GM20431 (cell line): ENCODE measurements around the gene PRICKLE1.

Source experiments
- in situ Hi-C: fragments of 300-500 bp; cut with MseI, MboI; formaldehyde crosslinking; loops from one replicate; pipeline ENCODE4 v1.15.0; 2020; ENCODE audit warnings: low sequenced_read_pairs; ENCODE audit not compliant: unreplicated experiment

The PRICKLE1 gene

DNA sequence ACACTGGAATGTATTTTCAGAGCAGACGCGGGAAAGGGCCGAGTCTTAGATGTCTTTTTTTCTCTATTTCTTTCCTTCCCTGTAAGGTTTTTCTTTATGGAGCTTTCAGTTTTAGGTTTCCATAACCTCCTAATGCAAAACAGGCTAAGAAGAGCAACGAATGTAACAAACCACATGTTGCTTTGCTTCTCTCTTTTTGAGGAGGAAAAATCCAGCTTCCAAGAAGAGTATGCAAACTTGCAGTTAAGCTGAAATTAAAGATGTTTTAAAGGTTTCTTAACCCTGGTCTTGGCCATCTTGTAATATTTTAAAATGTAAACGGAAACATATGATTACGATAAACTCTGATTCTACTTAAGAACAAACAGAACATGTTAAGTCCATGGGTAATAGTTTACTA lies 86.9 kb downstream of the PRICKLE1 start:
- in situ Hi-C loops, result no loop called here

DNA sequence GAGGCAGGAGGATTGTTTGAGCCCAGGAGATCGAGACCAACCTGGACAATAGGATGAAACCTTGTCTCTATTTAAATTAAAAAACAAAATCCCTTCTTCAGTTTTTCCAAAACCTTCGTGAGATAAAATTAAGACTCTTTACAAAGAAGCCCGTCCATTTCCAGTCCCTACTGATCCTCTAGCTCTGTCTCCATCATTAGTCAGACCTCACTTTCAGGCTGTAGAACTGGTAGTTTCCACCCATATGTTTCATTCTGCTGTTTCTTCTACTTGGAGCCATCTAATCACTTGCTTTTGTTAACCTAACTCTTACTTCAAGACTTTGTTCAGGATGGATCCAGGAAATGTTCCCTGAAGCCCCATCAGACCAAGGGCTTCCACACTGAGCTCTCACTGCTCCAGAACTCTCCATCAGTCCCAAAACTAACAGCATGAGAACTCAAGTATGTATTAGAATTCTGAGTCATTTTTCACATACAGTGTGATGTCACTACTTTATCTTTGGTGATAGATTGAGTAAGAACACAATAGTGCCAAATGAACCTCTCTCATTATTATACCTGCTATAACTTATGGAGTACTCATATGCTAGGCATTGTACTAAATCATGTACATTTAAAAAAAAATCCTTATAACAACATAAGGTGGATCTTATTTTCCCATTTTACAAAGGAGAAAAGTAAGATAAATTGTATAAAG lies 90.8 kb downstream of the PRICKLE1 start:
- in situ Hi-C loops, result no loop called here

DNA sequence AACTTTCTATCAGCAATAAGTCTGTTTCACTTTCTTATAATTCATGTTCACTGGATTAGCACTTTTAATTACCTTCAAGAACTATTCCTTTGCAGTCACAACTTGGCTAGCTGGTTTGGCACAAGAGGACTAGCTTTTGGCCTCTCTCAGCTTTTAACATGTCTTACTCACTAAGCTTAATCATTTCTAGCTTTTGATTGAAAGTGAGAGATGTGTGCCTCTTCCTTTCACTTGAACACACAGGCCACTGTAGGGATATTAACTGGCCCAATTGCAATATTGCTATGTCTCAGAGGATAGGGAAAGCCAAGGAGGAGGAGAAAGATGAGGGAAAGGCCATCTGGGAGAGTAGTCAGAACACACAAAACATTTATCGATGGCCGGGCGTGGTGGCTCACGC lies 92.7 kb downstream of the PRICKLE1 start:
- in situ Hi-C loops, result no loop called here

DNA sequence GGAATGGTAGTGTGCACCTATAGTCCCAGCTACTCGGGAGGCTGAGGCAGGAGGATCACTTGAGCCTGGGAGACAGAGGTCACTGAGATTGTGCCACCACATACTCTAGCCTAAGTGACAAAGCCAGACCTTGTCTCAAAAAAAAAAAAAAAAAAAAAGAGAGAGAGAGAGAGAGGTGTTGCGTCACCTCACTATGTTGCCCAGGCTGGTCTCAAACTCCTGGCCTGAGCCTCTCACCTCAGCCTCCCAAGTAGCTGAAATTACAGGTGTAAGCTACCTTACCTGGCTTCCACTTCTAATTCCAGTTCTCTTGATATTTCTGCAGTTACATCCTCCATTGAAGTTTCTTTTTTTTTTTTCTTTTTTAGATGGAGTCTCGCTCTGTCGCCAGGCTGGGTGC lies 94.3 kb downstream of the PRICKLE1 start:
- in situ Hi-C loops, result no loop called here

DNA sequence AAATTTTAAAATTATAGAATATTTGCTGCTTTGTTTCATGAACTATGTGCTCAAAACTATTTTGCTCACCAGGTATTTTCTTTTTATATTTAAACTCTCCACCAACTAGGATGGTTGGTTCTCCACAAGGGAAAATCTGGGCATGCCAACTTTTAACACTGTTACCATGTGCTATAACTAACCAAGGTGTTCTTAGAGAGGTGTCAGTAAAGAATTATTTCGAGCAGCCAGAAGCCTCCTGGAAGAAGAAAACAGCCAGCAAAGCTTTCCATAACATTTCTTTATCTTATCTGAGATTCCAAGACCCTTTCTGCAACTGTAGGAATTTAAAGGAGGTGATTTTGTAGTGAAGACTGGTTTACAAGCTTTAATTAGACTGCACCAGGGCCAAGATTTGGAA lies 97.3 kb downstream of the PRICKLE1 start:
- in situ Hi-C loops, result no loop called here

DNA sequence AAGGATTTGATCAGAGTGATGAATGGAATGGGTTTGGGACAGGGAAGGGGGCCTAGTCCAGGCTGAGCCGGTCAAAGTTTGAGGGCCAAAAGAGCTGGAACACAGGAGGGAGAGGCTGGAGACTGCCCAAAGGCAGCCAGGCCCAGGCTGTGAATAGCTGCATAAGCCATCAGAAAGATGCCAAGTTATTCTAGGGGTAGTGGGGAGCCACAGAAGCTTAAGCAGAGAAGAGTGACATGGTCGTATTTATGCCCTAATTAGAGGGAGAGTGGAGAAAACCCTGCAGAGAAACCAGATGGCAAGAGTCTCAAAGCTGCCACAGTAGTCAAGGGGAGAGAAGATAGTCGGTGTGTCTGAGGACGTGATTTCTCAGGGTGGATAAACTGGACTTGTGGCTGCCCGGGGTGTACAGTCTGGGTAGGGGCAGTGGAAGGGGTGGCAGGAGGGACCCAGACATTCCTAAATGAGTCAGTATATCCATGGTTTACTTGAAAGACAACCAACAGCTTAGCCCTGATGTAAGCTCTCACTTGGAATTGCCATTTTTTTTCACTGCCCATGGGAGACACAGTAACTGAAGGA lies 99.2 kb downstream of the PRICKLE1 start:
- in situ Hi-C loops, result no loop called here

DNA sequence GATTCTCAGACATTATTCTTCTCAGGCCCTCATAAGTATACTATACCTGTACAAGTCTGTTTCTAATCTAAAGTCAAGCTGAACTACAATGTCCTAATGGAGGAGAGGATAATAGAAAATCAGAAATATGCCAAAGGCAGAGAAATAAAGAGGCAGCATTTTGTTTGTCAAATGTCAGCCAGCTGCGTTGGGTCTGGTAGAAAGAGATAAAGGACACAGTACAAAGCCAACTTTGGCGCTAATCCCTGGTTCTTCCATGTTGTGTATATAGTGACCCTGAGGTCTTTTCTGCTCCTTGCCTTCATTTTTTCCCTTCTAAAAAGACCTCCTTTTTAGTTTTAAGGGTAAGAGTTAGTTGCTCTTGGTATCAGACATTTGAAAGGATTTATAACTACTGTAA lies 103.1 kb downstream of the PRICKLE1 start:
- in situ Hi-C loops, result loop anchor here (10.0 kb wide), 1 partner anchor 78 kb away; no protein-coding TSS in a partner anchor

DNA sequence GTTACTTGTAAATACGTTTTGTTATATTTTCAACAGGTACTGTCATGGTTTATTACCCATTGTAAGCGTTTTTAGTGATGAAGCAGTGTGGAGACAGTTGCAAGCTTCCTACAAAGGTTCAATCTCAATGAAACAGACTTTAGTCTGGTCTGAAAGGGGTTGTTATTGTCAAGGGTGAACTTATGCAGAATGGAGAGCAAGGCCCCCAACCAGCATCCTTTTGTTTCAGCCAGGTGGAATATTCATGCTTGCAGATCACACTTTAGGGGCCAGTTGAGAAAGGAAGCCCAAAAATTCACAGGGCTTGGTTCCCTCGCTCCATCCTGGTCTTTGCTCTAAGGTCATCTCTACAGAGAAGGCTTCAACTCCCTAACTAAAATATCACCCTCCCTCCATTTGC lies 103.7 kb downstream of the PRICKLE1 start:
- in situ Hi-C loops, result loop anchor here (10.0 kb wide), 1 partner anchor 79 kb away; no protein-coding TSS in a partner anchor

DNA sequence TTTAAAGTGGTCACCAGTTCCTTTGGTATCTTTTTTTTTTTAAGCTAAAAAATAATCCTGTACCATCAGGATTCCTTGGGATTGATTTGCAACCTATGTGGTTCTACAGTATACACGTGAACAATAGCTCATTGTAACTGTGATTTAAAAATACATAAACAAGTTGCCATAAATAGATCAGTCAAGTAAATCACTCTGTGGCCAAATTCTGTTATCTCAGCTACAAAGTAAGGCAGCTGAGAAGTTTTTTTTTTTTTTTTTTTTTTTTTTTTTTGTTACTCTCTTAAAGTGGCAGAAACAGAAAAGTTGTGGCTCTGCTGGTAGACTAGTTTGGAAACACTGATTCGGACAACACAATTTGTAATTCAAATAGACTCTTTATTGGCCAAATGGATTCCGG lies 104.5 kb downstream of the PRICKLE1 start:
- in situ Hi-C loops, result loop anchor here (10.0 kb wide), 1 partner anchor 80 kb away; no protein-coding TSS in a partner anchor

DNA sequence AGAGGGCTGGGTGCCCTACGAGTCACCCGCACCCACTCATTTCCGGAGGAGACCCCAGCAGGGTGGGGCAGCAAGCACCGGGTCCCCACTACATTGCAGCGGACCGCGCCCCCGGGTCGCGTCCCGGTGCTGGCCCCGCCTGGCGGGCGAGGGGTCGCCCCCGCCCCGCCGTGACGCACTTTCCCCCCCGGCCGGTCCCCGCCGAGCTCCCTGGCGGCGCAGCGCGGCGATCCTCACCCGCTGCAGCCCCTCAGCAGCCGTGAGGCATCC lies 106.1 kb downstream of the PRICKLE1 start:
- in situ Hi-C loops, result loop anchor here (10.0 kb wide), 1 partner anchor 81 kb away; no protein-coding TSS in a partner anchor

DNA sequence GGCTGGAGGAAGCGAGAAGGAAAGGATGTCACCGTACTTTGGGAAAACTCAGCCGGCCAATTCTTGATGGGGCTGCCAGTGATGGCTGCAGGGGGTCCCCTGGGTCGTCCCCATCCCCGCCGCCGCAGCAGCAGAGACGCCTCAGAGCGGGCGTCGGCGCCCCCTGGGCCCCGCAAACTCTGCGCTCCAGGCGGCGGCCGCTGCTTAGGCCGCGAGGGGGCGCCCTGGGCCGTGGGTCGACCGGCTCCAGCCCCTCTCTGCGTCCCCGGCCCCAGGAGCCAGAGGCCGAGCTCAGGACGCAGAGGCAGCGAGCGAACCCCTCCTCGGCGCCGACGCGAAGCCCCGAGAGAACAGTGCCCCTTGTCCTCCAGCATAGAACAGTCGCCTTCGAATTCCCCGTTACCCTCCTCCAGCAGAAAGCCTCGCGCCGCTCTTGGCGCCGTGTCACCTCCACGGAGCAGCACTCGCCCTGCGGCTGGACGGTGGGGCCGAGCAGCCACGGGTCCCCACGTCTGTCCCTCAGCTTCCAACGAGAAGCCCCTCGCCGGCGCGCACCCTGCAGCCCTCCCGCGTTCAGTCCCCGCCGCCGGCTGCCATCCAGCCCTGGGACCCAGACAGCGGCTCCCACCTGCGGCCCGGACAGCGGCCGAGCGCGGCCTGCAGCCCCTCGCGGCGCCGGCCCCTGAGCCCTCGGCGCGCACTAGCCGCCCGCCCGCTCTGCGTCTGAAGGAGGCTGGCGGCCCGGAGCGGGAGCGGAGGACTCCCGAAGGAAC lies 106.6 kb downstream of the PRICKLE1 start:
- in situ Hi-C loops, result loop anchor here (10.0 kb wide), 1 partner anchor 82 kb away; no protein-coding TSS in a partner anchor

DNA sequence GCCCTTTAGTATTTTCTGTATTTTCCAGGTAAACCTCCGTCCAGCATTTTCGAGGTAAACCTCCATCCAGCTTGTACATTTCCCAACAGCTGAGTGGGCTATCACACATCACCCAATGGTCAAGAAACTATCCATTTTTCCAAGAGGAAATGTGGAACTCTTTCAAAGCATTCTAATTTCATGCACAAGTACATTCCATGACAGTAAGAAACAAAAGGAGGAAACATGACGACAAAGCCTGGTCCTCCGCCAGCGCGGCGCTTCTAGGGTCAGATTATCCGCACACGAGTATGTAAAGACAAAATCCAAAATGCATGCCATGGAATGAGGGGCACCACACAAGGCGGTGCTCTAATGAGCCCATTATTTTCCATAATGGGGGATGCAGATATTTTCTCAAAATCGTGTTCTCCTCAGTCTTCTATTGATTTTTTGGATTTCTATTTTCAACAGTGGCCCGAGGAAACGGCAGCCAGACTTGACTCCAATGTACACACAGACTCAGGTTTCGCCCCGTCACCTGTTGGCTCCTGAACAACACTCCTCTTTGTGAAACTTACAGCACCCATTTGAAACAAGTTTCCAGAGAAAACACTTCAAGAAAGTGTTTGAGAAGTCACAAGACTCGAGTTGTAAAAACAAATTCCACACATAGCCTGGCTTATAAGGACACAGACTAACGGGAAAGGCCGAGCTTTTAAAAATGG lies 107.4 kb downstream of the PRICKLE1 start:
- in situ Hi-C loops, result loop anchor here (10.0 kb wide), 1 partner anchor 83 kb away; no protein-coding TSS in a partner anchor

DNA sequence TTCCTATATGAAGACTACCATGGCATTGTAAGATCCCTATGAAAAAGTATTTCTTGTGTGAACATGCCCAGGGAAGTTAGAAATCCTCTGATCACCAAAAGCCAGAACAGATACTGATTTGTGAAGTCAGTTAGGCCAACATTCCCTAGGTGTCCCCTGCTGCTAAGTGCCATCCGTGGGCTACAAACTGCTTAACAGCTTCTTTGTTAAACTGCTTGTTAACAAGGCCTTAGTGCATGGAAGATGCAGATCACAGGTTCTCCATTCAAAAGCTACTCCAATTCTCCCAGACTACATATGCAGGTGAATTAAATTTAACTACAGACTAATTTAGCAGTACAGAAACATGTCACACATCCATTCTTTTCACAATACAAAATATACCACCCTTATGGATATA lies 108.2 kb downstream of the PRICKLE1 start:
- in situ Hi-C loops, result loop anchor here (10.0 kb wide), 1 partner anchor 83 kb away; no protein-coding TSS in a partner anchor

DNA sequence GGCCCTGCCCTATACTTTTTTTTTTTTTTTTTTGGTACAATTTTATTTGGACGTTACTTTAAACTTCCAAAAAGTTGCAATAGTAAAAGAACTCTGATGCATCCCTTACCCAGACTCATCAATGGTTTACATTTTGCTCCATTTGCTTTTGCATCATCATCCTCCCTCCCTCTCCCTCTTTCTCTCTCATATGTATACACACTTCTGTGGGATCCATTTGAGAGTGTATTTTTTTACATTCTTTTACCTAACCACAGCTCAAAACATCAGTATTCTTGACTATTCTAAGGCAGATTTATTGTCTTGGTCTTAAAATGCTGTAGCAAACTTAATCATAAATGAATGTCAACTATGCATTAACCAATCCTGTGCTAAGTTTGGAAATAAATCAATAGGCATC lies 111.6 kb downstream of the PRICKLE1 start:
- in situ Hi-C loops, result no loop called here

DNA sequence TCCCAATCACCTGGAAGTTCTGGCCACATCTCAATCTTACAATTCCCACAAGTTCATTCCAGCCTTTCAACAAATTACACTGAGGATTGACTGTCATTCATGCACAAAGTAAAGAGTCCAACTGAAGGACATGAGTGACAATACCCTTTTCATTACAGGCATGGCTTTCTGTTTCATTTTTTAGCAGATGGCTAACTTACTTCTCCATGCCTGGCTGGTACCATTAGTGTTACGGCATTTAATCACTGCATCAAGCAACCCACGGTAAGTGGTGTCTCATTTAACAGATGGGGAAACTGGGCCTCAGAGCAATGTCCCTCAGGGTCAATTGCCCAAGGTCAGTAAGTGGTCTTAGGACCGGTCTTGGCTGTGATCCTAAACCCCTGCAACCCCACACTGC lies 114.4 kb downstream of the PRICKLE1 start:
- in situ Hi-C loops, result no loop called here

DNA sequence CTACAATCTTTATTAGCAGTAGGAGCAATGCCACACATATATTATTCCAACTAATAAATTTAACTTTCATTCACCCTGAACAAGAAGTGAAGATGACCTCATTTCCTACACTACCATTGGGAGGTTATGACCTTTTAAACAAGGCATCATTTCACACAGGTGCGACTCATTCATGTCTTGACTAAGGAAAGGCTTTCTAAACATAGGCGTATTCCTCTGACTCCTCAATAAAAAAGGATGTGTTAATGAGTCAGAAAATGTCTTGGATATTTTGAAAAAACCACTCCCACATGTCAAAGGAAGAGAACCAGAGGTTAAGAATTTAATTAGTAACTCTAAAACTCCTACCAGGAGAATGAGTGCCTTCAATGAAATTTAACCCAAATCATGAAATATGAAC lies 115.2 kb downstream of the PRICKLE1 start:
- in situ Hi-C loops, result no loop called here

DNA sequence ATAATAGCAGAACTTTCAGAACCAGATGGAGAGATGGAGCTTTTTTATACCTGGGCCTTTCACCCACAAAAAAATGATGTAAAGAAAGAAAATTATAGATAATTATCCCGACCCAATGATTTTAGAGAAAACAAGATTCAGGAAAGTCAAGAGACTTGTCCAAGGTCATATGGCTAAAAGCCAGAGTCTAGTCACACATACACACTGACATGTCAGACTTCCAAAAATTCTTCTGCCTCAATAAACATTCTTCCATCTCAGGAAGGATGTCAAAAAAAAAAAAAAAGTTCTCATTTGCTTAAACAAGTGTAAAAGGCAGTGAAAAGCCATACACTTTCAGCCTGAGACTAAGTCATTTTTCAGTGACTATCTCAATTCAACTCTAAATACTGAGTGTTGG lies 116.0 kb downstream of the PRICKLE1 start:
- in situ Hi-C loops, result no loop called here

DNA sequence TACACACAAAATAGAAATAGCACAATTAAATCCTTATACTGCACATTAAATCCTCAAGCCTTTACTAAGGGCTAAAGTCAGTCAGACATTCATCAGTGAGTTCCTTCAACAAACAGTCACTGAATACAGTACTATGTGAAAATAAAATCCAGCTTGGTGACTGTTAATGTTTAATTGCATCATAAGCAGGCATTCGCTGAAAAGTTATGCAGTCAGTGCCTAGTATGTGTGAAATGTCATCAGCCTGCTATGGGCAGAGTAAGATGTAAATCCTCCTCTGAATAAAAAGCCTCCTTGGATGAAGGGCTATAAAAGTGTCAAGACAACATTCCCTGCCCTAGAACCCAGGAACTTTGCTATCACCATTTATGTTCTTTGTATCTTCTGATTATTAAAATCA lies 116.4 kb downstream of the PRICKLE1 start:
- in situ Hi-C loops, result no loop called here

DNA sequence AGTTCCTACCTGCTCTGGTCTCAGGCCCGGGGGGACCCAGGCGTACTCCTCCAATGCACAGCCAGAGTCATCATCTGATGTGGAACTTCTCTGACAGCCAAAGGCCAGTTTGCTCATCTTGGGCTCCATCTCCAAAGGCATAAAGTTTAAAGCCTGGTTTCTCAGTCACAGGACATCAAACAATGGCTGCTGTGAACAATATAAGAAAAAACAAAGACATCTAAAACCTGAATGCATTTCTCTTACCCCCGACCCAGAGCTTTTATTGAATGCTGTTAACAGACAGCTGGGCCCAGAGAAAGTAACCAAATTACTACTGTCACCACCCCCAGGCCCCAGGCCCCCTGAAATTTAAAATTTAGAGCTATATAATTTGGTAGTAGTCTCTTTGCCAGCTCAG lies 117.2 kb downstream of the PRICKLE1 start:
- in situ Hi-C loops, result no loop called here

DNA sequence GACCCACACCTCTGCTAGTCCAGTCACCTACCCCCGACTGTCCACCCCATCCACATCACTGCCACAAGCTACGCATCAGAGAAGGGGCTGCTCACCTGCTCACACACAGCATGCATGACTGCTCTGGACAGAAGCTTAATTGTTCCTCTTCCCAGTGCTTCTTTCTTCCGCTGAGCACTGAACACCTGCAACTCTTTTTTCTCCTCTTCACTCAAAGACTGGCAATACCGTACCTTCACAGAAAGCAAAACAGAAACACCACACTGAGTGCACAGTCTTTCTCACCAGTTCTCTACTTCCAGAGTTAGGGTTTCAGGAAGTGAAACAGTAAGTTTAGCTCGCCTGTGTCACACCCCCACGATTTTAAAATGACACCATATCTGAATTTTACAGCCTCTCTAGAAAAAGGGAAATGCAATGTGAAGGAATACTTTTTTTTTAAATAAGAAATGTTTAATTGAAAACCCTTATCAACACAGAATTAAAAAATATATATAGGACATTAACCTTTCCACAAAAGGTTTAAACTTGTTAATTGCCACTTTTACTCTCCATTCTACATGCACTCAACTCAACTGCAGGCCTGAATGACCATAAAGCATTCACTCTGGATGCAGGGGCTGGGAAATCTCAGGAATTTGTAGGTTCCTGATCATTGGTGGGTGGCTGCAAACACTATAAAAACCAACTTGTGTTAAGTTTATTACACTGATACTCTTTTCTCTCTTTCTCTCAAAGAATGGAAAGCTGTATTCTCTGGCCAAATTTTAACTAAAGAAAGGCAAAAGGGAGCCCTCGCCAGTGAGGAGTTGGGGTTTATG lies 120.0 kb downstream of the PRICKLE1 start:
- in situ Hi-C loops, result no loop called here
